Erythroblast (primary cell): Measurements from ENCODE around the gene HDDC2.

Experiments used
- GATA1 ChIP-seq: IDR thresholded peaks from 2 replicates; pipeline ENCODE4 v1.6.1; 2011; ENCODE audit warnings: low read depth, mild to moderate bottlenecking, control low read depth, low read length, moderate library complexity
- POLR2A ChIP-seq: IDR thresholded peaks from 2 replicates; pipeline ENCODE4 v1.6.1; 2011; ENCODE audit warnings: mild to moderate bottlenecking, low read length

- TF ChIP-seq POLR2A (no peak), GATA1 (no peak)
Observed at GRCh38 chr6:125294925-125295324, 6.8 kb downstream of the HDDC2 start.
